HEK293 (cell line): ENCODE results near the gene C12orf56.
"Not testable (repeated sequence)": the region's sequence is repeated elsewhere in the genome, so short reads cannot be mapped to it uniquely, and the experiment has no call there.

ENCODE experiments used
- CTCF ChIA-PET: fragments of 350-600 bp; formaldehyde crosslinking; extraction: SDS; loops from one replicate; lab custom pipeline; 2021; ENCODE audit warnings: antibody characterized with exemption; lab: Yijun Ruan, JAX
- POLR2A ChIA-PET: fragments of 300-600 bp; formaldehyde crosslinking; extraction: SDS; loops from one replicate; lab custom pipeline; 2020; ENCODE audit warnings: antibody characterized with exemption, inconsistent platforms; lab: Yijun Ruan, JAX
- H3K27ac ChIP-seq: fragments of 200-500 bp; sonication (Bioruptor generic); 2 replicates; pipeline ENCODE4 v1.5.1; 2014; ENCODE audit warnings: low read depth, low read length, control low read depth, inconsistent platforms; ENCODE audit errors: extremely low read depth
- H3K36me3 ChIP-seq, 2 experiments: fragments of 200-500 bp in 1 of 2; sonication (Bioruptor generic) in 1 of 2; 1 replicate in 1 of 2; 2 replicates in 1 of 2; pipeline ENCODE4 v1.5.1; 2014 to 2017; ENCODE audit warnings: inconsistent platforms in 2 of 2, low read length in 2 of 2; ENCODE audit not compliant: control insufficient read depth in 2 of 2, insufficient read depth in 1 of 2
- H3K4me1 ChIP-seq: fragments of 200-500 bp; sonication (Bioruptor generic); 2 replicates; pipeline ENCODE4 v1.5.1; 2014; ENCODE audit warnings: mild to moderate bottlenecking, low read length, inconsistent platforms; ENCODE audit not compliant: control insufficient read depth, insufficient read depth
- H3K4me3 ChIP-seq: 2 replicates; pipeline ENCODE4 v1.5.1; 2011; ENCODE audit warnings: low read depth, mild to moderate bottlenecking, control low read depth, low read length, moderate library complexity
- H3K9me3 ChIP-seq: fragments of 200-500 bp; sonication (Bioruptor generic); 2 replicates; pipeline ENCODE4 v1.5.1; 2014; ENCODE audit warnings: low read depth, low read length, inconsistent platforms; ENCODE audit not compliant: control insufficient read depth, insufficient read depth
- EGR2 ChIP-seq: fragments of 450-650 bp; formaldehyde crosslinking; IDR thresholded peaks from 2 replicates; pipeline ENCODE4 v1.5.1; 2016; ENCODE audit warnings: low read depth, missing biosample characterization, missing genetic modification characterization
- GFI1B ChIP-seq: fragments of 450-650 bp; formaldehyde crosslinking; IDR thresholded peaks from 2 replicates; pipeline ENCODE4 v1.5.1; 2016; ENCODE audit warnings: missing biosample characterization, missing genetic modification characterization
- GLI2 ChIP-seq: fragments of 450-650 bp; formaldehyde crosslinking; IDR thresholded peaks from 2 replicates; pipeline ENCODE4; 2017; ENCODE audit warnings: missing biosample characterization, missing genetic modification characterization, low read depth, borderline replicate concordance
- GLIS2 ChIP-seq: fragments of 450-650 bp; formaldehyde crosslinking; IDR thresholded peaks from 2 replicates; pipeline ENCODE4 v1.5.1; 2016; ENCODE audit warnings: missing biosample characterization, missing genetic modification characterization
- HOXD13 ChIP-seq: sonication (generic); formaldehyde crosslinking; IDR thresholded peaks from 2 replicates; pipeline ENCODE4 v1.8.0; 2022; ENCODE audit warnings: missing genetic modification reagents, borderline replicate concordance
- KLF10 ChIP-seq: fragments of 450-650 bp; IDR thresholded peaks from 2 replicates; pipeline ENCODE4 v1.5.1; 2018; ENCODE audit warnings: missing biosample characterization, mild to moderate bottlenecking, missing genetic modification characterization
- MZF1 ChIP-seq: fragments of 450-650 bp; formaldehyde crosslinking; IDR thresholded peaks from 2 replicates; pipeline ENCODE4 v1.5.1; 2017; ENCODE audit warnings: missing biosample characterization, missing genetic modification characterization, borderline replicate concordance
- PATZ1 ChIP-seq: fragments of 450-650 bp; formaldehyde crosslinking; IDR thresholded peaks from 2 replicates; pipeline ENCODE4 v1.5.1; 2016; ENCODE audit warnings: missing biosample characterization, missing genetic modification characterization
- SETDB1 ChIP-seq: IDR thresholded peaks from one replicate; pipeline ENCODE4 v1.6.1; 2017; ENCODE audit warnings: mild to moderate bottlenecking, low read length, moderate library complexity, mixed read lengths; ENCODE audit not compliant: insufficient read length
- ZBTB11 ChIP-seq: fragments of 450-650 bp; formaldehyde crosslinking; conservative IDR thresholded peaks from 2 replicates; pipeline ENCODE4 v1.5.1; 2016; ENCODE audit warnings: low read depth, missing biosample characterization, missing genetic modification characterization
- ZBTB48 ChIP-seq: fragments of 450-650 bp; formaldehyde crosslinking; IDR thresholded peaks from 2 replicates; pipeline ENCODE4 v1.5.1; 2016; ENCODE audit warnings: missing biosample characterization, missing genetic modification characterization
- ZNF121 ChIP-seq: fragments of 450-650 bp; formaldehyde crosslinking; IDR thresholded peaks from 2 replicates; pipeline ENCODE4 v1.5.1; 2016; ENCODE audit warnings: missing biosample characterization, missing genetic modification characterization
- ZNF18 ChIP-seq: fragments of 450-650 bp; formaldehyde crosslinking; IDR thresholded peaks from 2 replicates; pipeline ENCODE4 v1.5.1; 2016; ENCODE audit warnings: missing biosample characterization, missing genetic modification characterization
- ZNF221 ChIP-seq: fragments of 450-650 bp; formaldehyde crosslinking; IDR thresholded peaks from 2 replicates; pipeline ENCODE4 v1.5.1; 2017; ENCODE audit warnings: missing biosample characterization, missing genetic modification characterization, borderline replicate concordance
- ZNF521 ChIP-seq: fragments of 450-650 bp; formaldehyde crosslinking; IDR thresholded peaks from 2 replicates; pipeline ENCODE4 v1.5.1; 2017; ENCODE audit warnings: missing biosample characterization, mild to moderate bottlenecking, missing genetic modification characterization
- ZNF530 ChIP-seq: fragments of 450-650 bp; formaldehyde crosslinking; IDR thresholded peaks from 2 replicates; pipeline ENCODE4 v1.5.1; 2016; ENCODE audit warnings: low read depth, missing biosample characterization, missing genetic modification characterization
- ZNF580 ChIP-seq: fragments of 450-650 bp; formaldehyde crosslinking; IDR thresholded peaks from 2 replicates; pipeline ENCODE4 v1.5.1; 2016; ENCODE audit warnings: missing biosample characterization, missing genetic modification characterization
- ZNF596 ChIP-seq: fragments of 450-650 bp; IDR thresholded peaks from 2 replicates; pipeline ENCODE4 v1.5.0; 2018; ENCODE audit warnings: missing biosample characterization, mild to moderate bottlenecking, missing genetic modification characterization, moderate library complexity
- ZNF670 ChIP-seq: fragments of 450-650 bp; formaldehyde crosslinking; IDR thresholded peaks from 2 replicates; pipeline ENCODE4 v1.5.1; 2016; ENCODE audit warnings: missing biosample characterization, missing genetic modification characterization, low read depth
- ZNF704 ChIP-seq: fragments of 450-650 bp; formaldehyde crosslinking; IDR thresholded peaks from 2 replicates; pipeline ENCODE4 v1.5.1; 2016; ENCODE audit warnings: missing biosample characterization, missing genetic modification characterization

Gene C12orf56

GRCh38 chr12:64385019-64385418, 5.5 kb downstream of the C12orf56 start (continued):
- TF ChIP-seq ZNF670 (tag by site-specific recombination): no peak
- no peak for TF ChIP-seq ZNF580 (tag by site-specific recombination)
- TF ChIP-seq MZF1: no peak
- TF ChIP-seq ZNF704 (tag by site-specific recombination): no peak
- no peak for TF ChIP-seq KLF10 (tag by site-specific recombination)

- no peaks in the 10 kb centered on the region for H3K9me3 ChIP-seq
- no peak overlapping the region for H3K27ac ChIP-seq
- H3K4me1 ChIP-seq: 0 out of 2 replicates have a peak, but pooled peaks cover 2% of the 10 kb centered on the region
- TF ChIP-seq GLIS2 (tag by site-specific recombination): no peak
- TF ChIP-seq GLI2 (tag by site-specific recombination): no peak
- no peak for TF ChIP-seq SETDB1
- TF ChIP-seq ZBTB11 (tag by site-specific recombination): no peak
- TF ChIP-seq GFI1B (tag by site-specific recombination): no peak
- TF ChIP-seq EGR2 (tag by site-specific recombination): no peak
- TF ChIP-seq KLF10 (tag by site-specific recombination): no peak
- no peak for TF ChIP-seq ZBTB48 (tag by site-specific recombination)
- TF ChIP-seq ZNF121: no peak
- TF ChIP-seq ZNF521 (tag by site-specific recombination): no peak
- no peak for TF ChIP-seq ZNF530 (tag by site-specific recombination)
- TF ChIP-seq, all 188 proteins: peak for 0
- H3K4me3 ChIP-seq: no peak overlapping the region
- CTCF ChIA-PET: interaction anchor here (0.5 to 1.1 kb wide), 2 partner anchors 225 to 307 kb away, joined by 4 read pairs; no protein-coding TSS in a partner anchor
- H3K36me3 ChIP-seq: no peaks in the 10 kb centered on the region
- POLR2A ChIA-PET: no interaction called here
Measured at GRCh38 chr12:64383675-64384074, 6.9 kb downstream of the C12orf56 start.

GRCh38 chr12:64362721-64363305, 27.7 kb downstream of the C12orf56 start:
- no peak for TF ChIP-seq ZNF221 (tag by site-specific recombination)
- TF ChIP-seq ZNF596 (tag by site-specific recombination): no peak
- TF ChIP-seq PATZ1: no peak
- TF ChIP-seq HOXD13 (CRISPR knock-in tag): no peak
- TF ChIP-seq ZNF18 (tag by site-specific recombination): no peak
- ChIA-PET POLR2A (no interaction called here), CTCF (no interaction called here)

GRCh38 chr12:64361173-64361572, 29.4 kb downstream of the C12orf56 start:
- CTCF ChIA-PET, H3K4me3 ChIP-seq, H3K9me3 ChIP-seq, H3K27ac ChIP-seq, H3K4me1 ChIP-seq, H3K36me3 ChIP-seq, POLR2A ChIA-PET: not testable (repeated sequence)

More at GRCh38 chr12:64362721-64363305, 27.7 kb downstream of the C12orf56 start:
- H3K4me3 ChIP-seq: no peak overlapping the region
- H3K9me3 ChIP-seq: no peaks in the 10 kb centered on the region
- H3K4me1 ChIP-seq: no peaks in the 10 kb centered on the region
- H3K36me3 ChIP-seq: no peaks in the 10 kb centered on the region
- no peak overlapping the region for H3K27ac ChIP-seq
